HG02610 (cell line): ENCODE results near the gene BRDT.
"Not testable (repeated sequence)": the region's sequence is repeated elsewhere in the genome, so short reads cannot be mapped to it uniquely, and the experiment has no call there.

ENCODE experiments used
- ATAC-seq: cut with Tn5 transposase; IDR thresholded peaks from one replicate; pipeline ENCODE4 v1.9.1; 2021; ENCODE audit warnings: mild to moderate bottlenecking, moderate library complexity; ENCODE audit not compliant: unreplicated experiment

BRDT gene

GRCh38 chr1:91981996-91982609 lies 32.9 kb downstream of the BRDT start:
- ATAC-seq, result no peak

GRCh38 chr1:91993256-91993655 lies 44.1 kb downstream of the BRDT start:
- no peak for ATAC-seq

GRCh38 chr1:91997607-91998195 lies 48.5 kb downstream of the BRDT start:
- ATAC-seq, result no peak

- ATAC-seq, result no peak
Observed at GRCh38 chr1:92004129-92004528, 54.9 kb downstream of the BRDT start.

GRCh38 chr1:92013923-92014322 lies 64.7 kb downstream of the BRDT start:
- no peak for ATAC-seq

- ATAC-seq, result no peak
Observed at GRCh38 chr1:92016720-92017316, 67.6 kb downstream of the BRDT start.

- ATAC-seq, result no peak
Observed at GRCh38 chr1:92017656-92018055, 68.5 kb downstream of the BRDT start.

GRCh38 chr1:92026042-92026441 lies 76.8 kb downstream of the BRDT start:
- ATAC-seq, result not testable (repeated sequence)

GRCh38 chr1:92026806-92027205 lies 77.6 kb downstream of the BRDT start:
- no peak for ATAC-seq

GRCh38 chr1:92029241-92029922 lies 80.2 kb downstream of the BRDT start:
- no peak for ATAC-seq

GRCh38 chr1:92030656-92031107 lies 81.5 kb downstream of the BRDT start:
- ATAC-seq, result no peak

- no peak for ATAC-seq
Observed at GRCh38 chr1:92031281-92032110, 82.3 kb downstream of the BRDT start.

- no peak for ATAC-seq
Observed at GRCh38 chr1:92037400-92037799, 88.2 kb downstream of the BRDT start.

- ATAC-seq, result no peak
Observed at GRCh38 chr1:92038695-92039346, 89.6 kb downstream of the BRDT start.

GRCh38 chr1:92040971-92041370 lies 91.8 kb downstream of the BRDT start:
- ATAC-seq, result no peak

- ATAC-seq, result no peak
Observed at GRCh38 chr1:92043621-92044020, 94.4 kb downstream of the BRDT start.

- ATAC-seq, result no peak
Observed at GRCh38 chr1:92045766-92046495, 96.7 kb downstream of the BRDT start.

GRCh38 chr1:92051948-92052347 lies 102.7 kb downstream of the BRDT start:
- no peak for ATAC-seq
